ENCODE results near the gene EPHB6.

The EPHB6 gene

DNA sequence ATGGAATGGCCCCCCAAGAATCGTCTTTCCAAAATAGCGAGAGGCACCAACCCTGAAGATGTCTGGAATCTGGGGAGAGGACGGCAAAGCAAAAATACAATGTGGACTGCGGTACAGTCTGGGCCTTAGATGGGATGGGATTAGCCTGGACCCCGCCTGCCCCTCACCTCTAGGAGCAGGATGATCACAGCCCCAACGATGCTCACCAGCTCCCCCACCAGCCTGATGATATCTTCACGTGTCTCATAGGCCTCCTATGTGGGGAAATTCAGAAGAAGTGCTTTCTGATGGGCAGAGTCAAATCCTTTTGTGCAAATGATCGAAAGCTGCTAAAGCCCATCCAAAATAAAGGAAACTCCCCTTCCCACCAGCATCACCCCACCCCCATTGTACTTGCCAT, 60.4 kb downstream of the EPHB6 start:
- no peak overlapping the region for H3K4me3 ChIP-seq
- H3K4me2 ChIP-seq, result no peak overlapping the region
- TF ChIP-seq Cebpa-rat (IDR thresholded peaks at IDR 0.05), result no peak
- no peaks in the 10 kb centered on the region for H4K20me1 ChIP-seq
- H3K9me3 ChIP-seq, result no peaks in the 10 kb centered on the region
- H3K36me3 ChIP-seq, result no peaks in the 10 kb centered on the region
- H3K27ac ChIP-seq, result no peak overlapping the region
- H3K9ac ChIP-seq, result no peak overlapping the region
- no peaks in the 10 kb centered on the region for H3K27me3 ChIP-seq
- peaks cover 5% of the 10 kb centered on the region for H3K4me1 ChIP-seq

DNA sequence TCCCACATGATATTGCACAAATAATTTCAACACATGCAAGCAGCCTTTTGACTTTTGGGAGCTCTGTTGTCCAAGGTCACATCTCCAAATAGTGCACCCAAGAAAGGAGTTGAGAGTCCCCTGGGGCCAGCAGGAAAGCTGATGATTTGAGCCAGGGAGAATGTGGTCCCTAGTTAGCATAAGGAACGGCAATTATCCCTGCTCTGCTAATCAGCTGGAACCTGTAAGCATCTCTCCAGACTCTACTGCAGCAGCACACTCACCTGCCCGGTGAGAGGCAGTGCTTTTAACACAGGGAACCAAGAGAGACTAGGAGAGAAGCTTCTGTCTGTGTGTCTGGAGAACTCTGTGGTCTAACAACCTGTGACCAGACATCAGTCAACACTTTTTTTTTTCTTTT, 61.6 kb downstream of the EPHB6 start:
- Histone ChIP-seq H3K27ac (no peak overlapping the region), H3K9ac (no peak overlapping the region), H3K36me3 (no peaks in the 10 kb centered on the region), H3K27me3 (no peaks in the 10 kb centered on the region), H3K4me3 (no peak overlapping the region), H3K4me2 (0 out of 2 replicates have a peak overlapping the region, but pooled peaks have one; percentile 5), H4K20me1 (no peaks in the 10 kb centered on the region), H3K4me1 (peaks cover 5% of the 10 kb centered on the region), H3K9me3 (no peaks in the 10 kb centered on the region)
- TF ChIP-seq Cebpa-rat (IDR thresholded peaks at IDR 0.05), result no peak

DNA sequence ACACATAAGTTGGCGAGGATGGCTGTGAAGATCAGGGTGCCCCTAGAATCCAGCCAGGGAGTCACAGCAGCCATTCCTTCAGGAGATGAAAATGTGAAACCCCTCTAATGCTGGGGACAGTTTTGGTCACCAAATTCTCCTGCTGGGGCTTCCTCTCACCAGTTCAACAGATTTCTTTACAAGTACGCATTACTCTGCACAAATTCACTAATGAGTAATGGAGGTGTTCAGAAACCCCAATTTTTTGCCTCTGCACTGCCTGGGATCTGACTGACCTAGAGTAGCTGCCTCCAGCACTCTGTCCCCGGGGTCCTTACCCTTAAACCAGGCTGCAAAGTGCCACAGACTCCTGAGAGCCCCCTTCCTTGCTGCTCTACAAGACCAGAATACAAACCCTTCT, 62.6 kb downstream of the EPHB6 start:
- Histone ChIP-seq H3K36me3 (no peaks in the 10 kb centered on the region), H3K9me3 (no peaks in the 10 kb centered on the region), H3K4me2 (no peak overlapping the region), H3K4me1 (peaks cover 5% of the 10 kb centered on the region), H3K27me3 (no peaks in the 10 kb centered on the region), H3K9ac (no peak overlapping the region), H3K27ac (no peak overlapping the region), H3K4me3 (no peak overlapping the region), H4K20me1 (no peaks in the 10 kb centered on the region)
- no peak for TF ChIP-seq Cebpa-rat (IDR thresholded peaks at IDR 0.05)

DNA sequence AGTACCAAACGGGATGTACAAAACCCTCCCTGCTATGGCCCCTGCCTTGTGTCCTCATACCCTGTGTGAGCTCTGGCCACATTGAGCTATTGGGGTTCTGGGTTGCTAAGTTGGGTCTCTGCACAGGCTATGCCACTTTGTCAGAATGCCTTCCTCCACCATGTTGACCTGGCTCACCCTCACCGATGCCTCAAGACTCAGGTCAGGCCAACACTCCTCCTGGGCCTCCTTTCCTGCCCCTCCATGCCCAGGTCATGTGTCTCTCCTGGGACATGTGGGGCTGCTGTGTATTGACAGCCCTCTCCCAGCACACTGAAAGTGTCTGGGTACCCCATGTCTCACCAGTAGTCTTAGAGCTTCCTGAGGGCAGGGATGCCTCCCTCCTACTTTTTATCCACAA, 64.0 kb downstream of the EPHB6 start:
- no peaks in the 10 kb centered on the region for H3K27me3 ChIP-seq

DNA sequence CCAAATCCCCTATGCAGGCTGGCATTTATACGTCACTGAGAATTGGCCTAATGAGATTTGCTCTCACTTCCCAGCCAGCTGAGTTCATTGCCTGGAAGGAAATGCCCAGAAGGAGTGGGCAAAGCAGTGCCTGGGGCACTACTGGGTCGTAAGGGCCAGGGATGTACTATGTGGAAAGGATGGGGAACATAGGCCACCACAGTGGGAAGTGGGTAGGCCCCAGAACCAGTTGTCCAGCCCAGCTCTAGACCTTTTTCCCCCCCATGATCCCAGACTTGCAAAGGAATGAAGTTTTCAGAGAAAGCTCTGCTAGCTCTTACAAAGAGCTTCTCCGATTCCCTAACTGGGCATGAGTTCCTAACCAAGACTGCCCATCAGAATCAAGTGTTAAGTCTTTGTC, 64.8 kb downstream of the EPHB6 start:
- TF ChIP-seq Cebpa-rat (IDR thresholded peaks at IDR 0.05), result no peak
- Histone ChIP-seq H3K4me2 (no peak overlapping the region), H3K27ac (no peak overlapping the region), H3K9ac (no peak overlapping the region), H3K36me3 (no peaks in the 10 kb centered on the region), H3K4me1 (peaks cover 18% of the 10 kb centered on the region), H3K27me3 (no peaks in the 10 kb centered on the region), H4K20me1 (no peaks in the 10 kb centered on the region), H3K9me3 (no peaks in the 10 kb centered on the region), H3K4me3 (no peak overlapping the region)

More for the DNA sequence above, 64.0 kb downstream of the EPHB6 start:
- H3K4me1 ChIP-seq, result peaks cover 17% of the 10 kb centered on the region
- no peak overlapping the region for H3K4me2 ChIP-seq
- H3K4me3 ChIP-seq, result no peak overlapping the region
- H3K9me3 ChIP-seq, result no peaks in the 10 kb centered on the region
- H4K20me1 ChIP-seq, result no peaks in the 10 kb centered on the region
- no peaks in the 10 kb centered on the region for H3K36me3 ChIP-seq
- no peak for TF ChIP-seq Cebpa-rat (IDR thresholded peaks at IDR 0.05)
- no peak overlapping the region for H3K9ac ChIP-seq
- H3K27ac ChIP-seq, result no peak overlapping the region

Measured in BLaER1 (cell line).